Vagina (tissue), 2 donors: Measurements from ENCODE around the gene DNTT. TPM values are rescaled to one million over a fixed set of nuclear protein-coding genes. Genes with fewer than 3 reads are reported as not detected.

Experiments used
- DNase-seq, 2 donors: peaks; one replicate each; pipeline ENCODE4 v3.0.0-alpha.2; 2017; ENCODE audit errors: extremely low spot score in 2 of 2
- H3K27ac ChIP-seq: fragments of 200-600 bp; sonication (generic); one replicate; pipeline ENCODE4 v1.5.1; 2019
- H3K27me3 ChIP-seq: fragments of 200-600 bp; sonication (generic); one replicate; pipeline ENCODE4 v1.5.1; 2019
- H3K36me3 ChIP-seq, 2 donors: fragments of 200-600 bp; sonication (generic); one replicate each; pipeline ENCODE4 v1.5.1; 2017 to 2019
- H3K4me1 ChIP-seq: fragments of 200-600 bp; sonication (generic); one replicate; pipeline ENCODE4 v1.5.1; 2019
- H3K4me3 ChIP-seq, 2 donors: fragments of 200-600 bp; sonication (generic); 1 replicate in 1 of 2; 2 replicates in 1 of 2; pipeline ENCODE4 v1.5.1; 2016 to 2019
- H3K9me3 ChIP-seq: fragments of 200-600 bp; sonication (generic); one replicate; pipeline ENCODE4 v1.5.1; 2019
- CTCF ChIP-seq, 3 experiments: fragments of 450-650 bp in 2 of 3; fragments of 200-600 bp in 1 of 3; sonication (generic) in 1 of 3; IDR thresholded peaks; one replicate each; pipeline ENCODE4 v1.5.1; 2017 to 2019; ENCODE audit warnings: antibody characterized with exemption in 3 of 3, mild to moderate bottlenecking in 2 of 3, moderate library complexity in 2 of 3
- POLR2A ChIP-seq, 2 donors: fragments of 450-650 bp; IDR thresholded peaks; one replicate each; pipeline ENCODE4 v1.6.1; 2017; ENCODE audit warnings: antibody characterized with exemption in 2 of 2, mild to moderate bottlenecking in 2 of 2, moderate library complexity in 2 of 2
- POLR2AphosphoS5 ChIP-seq, 2 donors: sonication (generic); formaldehyde crosslinking; IDR thresholded peaks; one replicate each; pipeline ENCODE4 v1.9.0; 2017; ENCODE audit warnings: antibody characterized with exemption in 2 of 2, mild to moderate bottlenecking in 2 of 2, low read depth in 1 of 2; ENCODE audit not compliant: insufficient read depth in 1 of 2
- intact Hi-C: fragments of 100-400 bp; cut with DNase I; formaldehyde crosslinking; loops from one replicate; pipeline ENCODE4 v1.15.1; 2023
- total RNA-seq: library from RNA; depleted of rRNA; stranded (reverse); fragments of >200 nt; gene quantifications from one replicate; pipeline ENCODE4 v1.2.3, GENCODE V29; 2016

DNTT gene
- total RNA-seq, 1 donor from 2014 or later, result not detected

GRCh38 chr10:96384506-96384905 lies 80.3 kb downstream of the DNTT start:
- H3K4me3 ChIP-seq, result no peak overlapping the region
- no peak overlapping the region for H3K27ac ChIP-seq
- no peaks in the 10 kb centered on the region for H3K36me3 ChIP-seq
- no peaks in the 10 kb centered on the region for H3K4me1 ChIP-seq
- TF ChIP-seq POLR2AphosphoS5 (IDR thresholded peaks at IDR 0.05; ENCODE audit: insufficient read depth in 1 of 2, low read depth in 1 of 2) (no peak), CTCF (IDR thresholded peaks at IDR 0.05) (no peak), POLR2A (IDR thresholded peaks at IDR 0.05) (no peak)
- DNase-seq, result no peak
- no peaks in the 10 kb centered on the region for H3K27me3 ChIP-seq
- intact Hi-C loops, result no loop called here
- no peaks in the 10 kb centered on the region for H3K9me3 ChIP-seq

GRCh38 chr10:96387161-96387560 lies 82.9 kb downstream of the DNTT start:
- H3K27me3 ChIP-seq, result no peaks in the 10 kb centered on the region
- no peak for TF ChIP-seq POLR2A (IDR thresholded peaks at IDR 0.05)
- no peak for TF ChIP-seq POLR2AphosphoS5 (IDR thresholded peaks at IDR 0.05; ENCODE audit: insufficient read depth in 1 of 2, low read depth in 1 of 2)
- TF ChIP-seq CTCF (IDR thresholded peaks at IDR 0.05), result no peak
- intact Hi-C loops, result no loop called here
- H3K4me3 ChIP-seq, result no peak overlapping the region
- no peaks in the 10 kb centered on the region for H3K9me3 ChIP-seq
- H3K36me3 ChIP-seq, result no peaks in the 10 kb centered on the region
- no peaks in the 10 kb centered on the region for H3K4me1 ChIP-seq
- no peak for DNase-seq
- no peak overlapping the region for H3K27ac ChIP-seq

- TF ChIP-seq CTCF (IDR thresholded peaks at IDR 0.05) (no peak), POLR2AphosphoS5 (IDR thresholded peaks at IDR 0.05; ENCODE audit: insufficient read depth in 1 of 2, low read depth in 1 of 2) (no peak), POLR2A (IDR thresholded peaks at IDR 0.05) (no peak)
- no peak overlapping the region for H3K4me3 ChIP-seq
- H3K27me3 ChIP-seq, result no peaks in the 10 kb centered on the region
- no peaks in the 10 kb centered on the region for H3K4me1 ChIP-seq
- intact Hi-C loops, result no loop called here
- no peak overlapping the region for H3K27ac ChIP-seq
- H3K9me3 ChIP-seq, result no peaks in the 10 kb centered on the region
- DNase-seq, result no peak
- H3K36me3 ChIP-seq, result no peaks in the 10 kb centered on the region
These were observed 83.4 kb downstream of the DNTT start for GRCh38 chr10:96387601-96388000.

Other genes starting within 250 kb of the DNTT start
- 12.5 TPM for gene ZNF518A, start 174.1 kb upstream of the DNTT start, total RNA-seq
- gene BLNK, start 32.9 kb upstream of the DNTT start, total RNA-seq, result 8.8 TPM
- gene OPALIN, start 54.6 kb downstream of the DNTT start, total RNA-seq, result not detected
- gene TLL2, start 209.5 kb downstream of the DNTT start, total RNA-seq, result 0.25 TPM